CD8-positive, alpha-beta memory T cell (primary cell): ENCODE measurements around the gene RAB2B. TPM values are rescaled to one million over a fixed set of nuclear protein-coding genes. Genes with fewer than 3 reads are reported as not detected.
A peak's percentile ranks its signal among the peaks of the same experiment; 100 is the strongest.

Source experiments
- CTCF ChIA-PET: fragments of 350-600 bp; sonication (Branson Sonifier 250); formaldehyde crosslinking; loops from one replicate; lab custom pipeline; 2021; ENCODE audit warnings: antibody characterized with exemption; lab: Charles Lee
- POLR2A ChIA-PET: fragments of 350-600 bp; sonication (Branson Sonifier 250); formaldehyde crosslinking; loops from one replicate; lab custom pipeline; 2021; ENCODE audit warnings: antibody characterized with exemption; lab: Charles Lee
- DNase-seq, 5 donors: peaks; one replicate each; pipeline versions ENCODE4 v3.0.0 to v3.0.0-alpha.2; 2020 to 2022; ENCODE audit warnings: mixed read lengths in 1 of 5
- H3K27ac ChIP-seq: one replicate; pipeline ENCODE4 v1.7.0; 2013; ENCODE audit warnings: low read depth, mild to moderate bottlenecking, low read length, moderate library complexity
- H3K27me3 ChIP-seq: 2 replicates; pipeline ENCODE4 v1.7.0; 2013; ENCODE audit warnings: low read length, mild to moderate bottlenecking; ENCODE audit not compliant: insufficient read depth, poor library complexity, severe bottlenecking
- H3K36me3 ChIP-seq: 2 replicates; pipeline ENCODE4 v1.7.0; 2013; ENCODE audit warnings: mild to moderate bottlenecking, low read length, moderate library complexity; ENCODE audit not compliant: insufficient read depth
- H3K4me1 ChIP-seq: 2 replicates; pipeline ENCODE4 v1.7.0; 2013; ENCODE audit warnings: mild to moderate bottlenecking, low read length, moderate library complexity; ENCODE audit not compliant: insufficient read depth
- H3K4me3 ChIP-seq: 2 replicates; pipeline ENCODE4 v1.7.0; 2013; ENCODE audit warnings: mild to moderate bottlenecking, low read length
- H3K9me3 ChIP-seq: 2 replicates; pipeline ENCODE4 v1.7.0; 2013; ENCODE audit warnings: mild to moderate bottlenecking, low read length
- H3K27ac Mint-ChIP-seq, 8 donors: one replicate each; pipeline ENCODE4 v1.8.0; 2020 to 2021; ENCODE audit warnings: mixed read lengths in 8 of 8, mild to moderate bottlenecking in 6 of 8, inconsistent platforms in 3 of 8, moderate library complexity in 3 of 8
- H3K27me3 Mint-ChIP-seq, 2 donors: one replicate each; pipeline ENCODE4 v1.8.0; 2020 to 2021; ENCODE audit warnings: mixed read lengths in 2 of 2, mild to moderate bottlenecking in 1 of 2, moderate library complexity in 1 of 2
- H3K36me3 Mint-ChIP-seq, 3 donors: one replicate each; pipeline ENCODE4 v1.8.0; 2020 to 2021; ENCODE audit warnings: mixed read lengths in 3 of 3, inconsistent platforms in 1 of 3, mild to moderate bottlenecking in 1 of 3
- H3K4me1 Mint-ChIP-seq, 3 donors: one replicate each; pipeline ENCODE4 v1.8.0; 2020 to 2021; ENCODE audit warnings: mixed read lengths in 3 of 3, inconsistent platforms in 1 of 3, mild to moderate bottlenecking in 1 of 3
- H3K4me3 Mint-ChIP-seq, 7 donors: one replicate each; pipeline ENCODE4 v1.8.0; 2020 to 2021; ENCODE audit warnings: mixed read lengths in 7 of 7, mild to moderate bottlenecking in 6 of 7, moderate library complexity in 4 of 7, inconsistent platforms in 2 of 7
- H3K9me3 Mint-ChIP-seq, 5 donors: one replicate each; pipeline ENCODE4 v1.8.0; 2020 to 2022; ENCODE audit warnings: mixed read lengths in 5 of 5, mild to moderate bottlenecking in 3 of 5, moderate library complexity in 2 of 5, inconsistent platforms in 1 of 5
- polyA plus RNA-seq: library from polyadenylated mRNA; unstranded; fragments of 300-500 nt; fragmentation: Illumina TruSeq; gene quantifications from one replicate; pipeline ENCODE4 v1.2.3, GENCODE V29; 2021
- total RNA-seq, 2 experiments: library from RNA; stranded (reverse); gene quantifications; one replicate each; pipeline ENCODE4 v1.2.3, GENCODE V29; 2021

Gene RAB2B
- total and polyA plus RNA-seq, 3 experiments from 2014 or later = 14.4 to 25.7 (median 25.5) TPM

- Mint-ChIP-seq H3K9me3 (no peaks in the 10 kb centered on the region), H3K4me3 (no peak overlapping the region), H3K4me1 (peaks cover 30 to 53% (median 46%) of the 10 kb centered on the region in 3 donors), H3K27ac (peak overlapping the region in 6 of 8 donors; percentile 14 to 73 (median 44)), H3K36me3 (peaks cover 0 to 70% (median 18%) of the 10 kb centered on the region in 3 donors), H3K27me3 (no peaks in the 10 kb centered on the region)
- CTCF ChIA-PET = interaction anchor here (1.0 kb wide), 1 partner anchor 54 kb away, joined by 3 read pairs; no protein-coding TSS in a partner anchor
- H3K27ac ChIP-seq = no peak overlapping the region
- H3K36me3 ChIP-seq = peaks cover 49% of the 10 kb centered on the region
- H3K4me3 ChIP-seq = no peak overlapping the region
- H3K9me3 ChIP-seq = no peaks in the 10 kb centered on the region
- DNase-seq = no peak
- peaks cover 25% of the 10 kb centered on the region for H3K4me1 ChIP-seq
- POLR2A ChIA-PET = no interaction called here
- no peaks in the 10 kb centered on the region for H3K27me3 ChIP-seq
Observed at GRCh38 chr14:21503376-21503775, 26.6 kb upstream of the RAB2B start.

GRCh38 chr14:21501568-21501967 lies 24.8 kb upstream of the RAB2B start:
- H3K9me3 ChIP-seq = no peaks in the 10 kb centered on the region
- H3K27me3 ChIP-seq = no peaks in the 10 kb centered on the region
- no peak for DNase-seq
- Mint-ChIP-seq H3K4me3 (no peak overlapping the region), H3K4me1 (peaks cover 23 to 40% (median 38%) of the 10 kb centered on the region in 3 donors), H3K27me3 (no peaks in the 10 kb centered on the region), H3K9me3 (no peaks in the 10 kb centered on the region), H3K36me3 (peaks cover 0 to 74% (median 15%) of the 10 kb centered on the region in 3 donors), H3K27ac (peak overlapping the region in 2 of 8 donors; percentile 12 to 79)
- CTCF ChIA-PET = interaction anchor here (1.3 to 1.8 kb wide), 2 partner anchors 25 to 53 kb away, joined by 3 to 7 read pairs; partner anchors contain the start of genes RAB2B and TOX4
- peaks cover 22% of the 10 kb centered on the region for H3K4me1 ChIP-seq
- H3K4me3 ChIP-seq = no peak overlapping the region
- H3K36me3 ChIP-seq = peaks cover 65% of the 10 kb centered on the region
- POLR2A ChIA-PET = no interaction called here
- H3K27ac ChIP-seq = no peak overlapping the region

- Mint-ChIP-seq H3K27ac (peak overlapping the region in 7 of 8 donors; percentile 8 to 85 (median 68)), H3K9me3 (no peaks in the 10 kb centered on the region), H3K36me3 (peaks cover 0 to 91% (median 15%) of the 10 kb centered on the region in 3 donors), H3K4me3 (no peak overlapping the region), H3K4me1 (peaks cover 13 to 27% (median 25%) of the 10 kb centered on the region in 3 donors), H3K27me3 (no peaks in the 10 kb centered on the region)
- no peak overlapping the region for H3K27ac ChIP-seq
- H3K27me3 ChIP-seq = no peaks in the 10 kb centered on the region
- ChIA-PET POLR2A (no interaction called here), CTCF (interaction anchor here (0.8 to 3.9 kb wide), 20 partner anchors 8 to 162 kb away, joined by 3 to 42 read pairs (median 6); partner anchors contain the start of genes CHD8, METTL3, RAB2B and TOX4)
- peak in 3 of 5 donors; percentile 10 to 53 (median 39) for DNase-seq
- peaks cover 74% of the 10 kb centered on the region for H3K36me3 ChIP-seq
- no peak overlapping the region for H3K4me3 ChIP-seq
- no peaks in the 10 kb centered on the region for H3K9me3 ChIP-seq
- H3K4me1 ChIP-seq = peaks cover 13% of the 10 kb centered on the region
Observed at GRCh38 chr14:21498540-21499526, 22.1 kb upstream of the RAB2B start.

- CTCF ChIA-PET = interaction anchor here (2.9 to 3.3 kb wide), 2 partner anchors 18 to 63 kb away, joined by 16 to 19 read pairs; partner anchors contain the start of gene TOX4
Observed at GRCh38 chr14:21496453-21496852, 19.7 kb upstream of the RAB2B start.

GRCh38 chr14:21494902-21495762 lies 18.4 kb upstream of the RAB2B start:
- Mint-ChIP-seq H3K4me3 (no peak overlapping the region), H3K36me3 (peaks cover 0 to 83% (median 11%) of the 10 kb centered on the region in 3 donors), H3K27me3 (no peaks in the 10 kb centered on the region), H3K27ac (peak overlapping the region in 3 of 8 donors; percentile 17 to 60 (median 45)), H3K4me1 (peaks cover 7 to 18% (median 16%) of the 10 kb centered on the region in 3 donors), H3K9me3 (no peaks in the 10 kb centered on the region)
- DNase-seq = no peak
- no peaks in the 10 kb centered on the region for H3K9me3 ChIP-seq
- H3K27ac ChIP-seq = no peak overlapping the region
- H3K4me1 ChIP-seq = peaks cover 13% of the 10 kb centered on the region
- no peak overlapping the region for H3K4me3 ChIP-seq
- POLR2A ChIA-PET = interaction anchor here (0.5 to 1.1 kb wide), 3 partner anchors 16 to 225 kb away, joined by 4 to 8 read pairs (median 7); partner anchors contain the start of gene METTL3
- peaks cover 63% of the 10 kb centered on the region for H3K36me3 ChIP-seq
- CTCF ChIA-PET = interaction anchor here (0.7 to 2.9 kb wide), 5 partner anchors 16 to 1729 kb away, joined by 3 to 16 read pairs (median 3); partner anchors contain the start of gene TOX4
- no peaks in the 10 kb centered on the region for H3K27me3 ChIP-seq

More at GRCh38 chr14:21496453-21496852, 19.7 kb upstream of the RAB2B start:
- Histone ChIP-seq H3K27ac (no peak overlapping the region), H3K4me1 (peaks cover 13% of the 10 kb centered on the region), H3K4me3 (no peak overlapping the region), H3K27me3 (no peaks in the 10 kb centered on the region), H3K36me3 (peaks cover 69% of the 10 kb centered on the region), H3K9me3 (no peaks in the 10 kb centered on the region)
- no peak overlapping the region for H3K4me3 Mint-ChIP-seq
- H3K27ac Mint-ChIP-seq = peak overlapping the region in 3 of 8 donors; percentile 29 to 82 (median 50)
- peaks cover 0 to 86% (median 13%) of the 10 kb centered on the region in 3 donors for H3K36me3 Mint-ChIP-seq
- no peaks in the 10 kb centered on the region for H3K9me3 Mint-ChIP-seq
- POLR2A ChIA-PET = no interaction called here
- no peaks in the 10 kb centered on the region for H3K27me3 Mint-ChIP-seq
- H3K4me1 Mint-ChIP-seq = peaks cover 11 to 27% (median 16%) of the 10 kb centered on the region in 3 donors
- DNase-seq = no peak

GRCh38 chr14:21486640-21487087 lies 9.9 kb upstream of the RAB2B start:
- peaks cover 3 to 62% (median 11%) of the 10 kb centered on the region in 3 donors for H3K36me3 Mint-ChIP-seq
- Histone ChIP-seq H3K4me1 (no peaks in the 10 kb centered on the region), H3K27ac (no peak overlapping the region), H3K27me3 (no peaks in the 10 kb centered on the region), H3K36me3 (peaks cover 25% of the 10 kb centered on the region), H3K4me3 (no peak overlapping the region), H3K9me3 (no peaks in the 10 kb centered on the region)
- peak overlapping the region in 2 of 8 donors; percentile 10 to 25 for H3K27ac Mint-ChIP-seq
- H3K9me3 Mint-ChIP-seq = no peaks in the 10 kb centered on the region
- ChIA-PET POLR2A (no interaction called here), CTCF (no interaction called here)
- no peaks in the 10 kb centered on the region for H3K27me3 Mint-ChIP-seq
- H3K4me1 Mint-ChIP-seq = peaks cover 2 to 22% (median 21%) of the 10 kb centered on the region in 3 donors
- no peak for DNase-seq
- H3K4me3 Mint-ChIP-seq = no peak overlapping the region

- Mint-ChIP-seq H3K4me3 (peak overlapping the region; percentile 95 to 100 (median 98)), H3K27ac (peak overlapping the region; percentile 90 to 100 (median 100)), H3K9me3 (no peaks in the 10 kb centered on the region), H3K4me1 (peaks cover 29 to 68% (median 60%) of the 10 kb centered on the region in 3 donors), H3K27me3 (no peaks in the 10 kb centered on the region), H3K36me3 (peaks cover 2 to 59% (median 8%) of the 10 kb centered on the region in 3 donors)
- Histone ChIP-seq H3K4me3 (peak overlapping the region; percentile 98), H3K27me3 (no peaks in the 10 kb centered on the region), H3K9me3 (no peaks in the 10 kb centered on the region), H3K4me1 (peaks cover 25% of the 10 kb centered on the region), H3K27ac (peak overlapping the region; percentile 94), H3K36me3 (peaks cover 5% of the 10 kb centered on the region)
- CTCF ChIA-PET = interaction anchor here (0.9 to 3.4 kb wide), 9 partner anchors 13 to 52 kb away, joined by 3 to 22 read pairs (median 5); partner anchors contain the start of genes CHD8, METTL3 and SALL2
- POLR2A ChIA-PET = interaction anchor here (2.1 to 2.2 kb wide), 4 partner anchors 11 to 39 kb away, joined by 6 to 28 read pairs (median 10); partner anchors contain the start of genes CHD8 and METTL3
- peak in 3 of 5 donors; percentile 87 to 90 (median 87) for DNase-seq
Observed at GRCh38 chr14:21476523-21476924, 235 bp downstream of the RAB2B start.
